ENCODE data around the gene TSFM.

The TSFM gene

GRCh38 chr12:57838594-57839302 is 56.2 kb downstream of the TSFM start:
- no peak for DNase-seq
- Histone ChIP-seq H3K4me3 (ENCODE audit: low read depth, low read length) (no peak overlapping the region), H3K27me3 (replicated peaks) (no peaks in the 10 kb centered on the region), H3K27ac (no peak overlapping the region), H3K36me3 (replicated peaks) (no peaks in the 10 kb centered on the region)
- TF ChIP-seq CTCF (IDR thresholded peaks at IDR 0.05; ENCODE audit: low read depth, low read length, missing control alignments), result no peak
- in situ Hi-C loops (cut with HindIII; ENCODE audit: low pct_ligation_motif_present, low sequenced_read_pairs), result no loop called here

GRCh38 chr12:57839996-57840395 is 57.4 kb downstream of the TSFM start:
- H3K4me3 ChIP-seq (ENCODE audit: low read depth, low read length), result no peak overlapping the region
- in situ Hi-C loops (cut with HindIII; ENCODE audit: low pct_ligation_motif_present, low sequenced_read_pairs), result no loop called here
- H3K36me3 ChIP-seq (replicated peaks), result no peaks in the 10 kb centered on the region
- no peak for DNase-seq
- H3K27ac ChIP-seq, result no peak overlapping the region
- TF ChIP-seq CTCF (IDR thresholded peaks at IDR 0.05; ENCODE audit: low read depth, low read length, missing control alignments), result no peak
- H3K27me3 ChIP-seq (replicated peaks), result no peaks in the 10 kb centered on the region

GRCh38 chr12:57840726-57841125 is 58.1 kb downstream of the TSFM start:
- in situ Hi-C loops (cut with HindIII; ENCODE audit: low pct_ligation_motif_present, low sequenced_read_pairs), result no loop called here
- no peak for TF ChIP-seq CTCF (IDR thresholded peaks at IDR 0.05; ENCODE audit: low read depth, low read length, missing control alignments)
- H3K27ac ChIP-seq, result no peak overlapping the region
- H3K27me3 ChIP-seq (replicated peaks), result no peaks in the 10 kb centered on the region
- no peak overlapping the region for H3K4me3 ChIP-seq (ENCODE audit: low read depth, low read length)
- DNase-seq, result no peak
- H3K36me3 ChIP-seq (replicated peaks), result no peaks in the 10 kb centered on the region

- DNase-seq, result no peak
- Histone ChIP-seq H3K27me3 (replicated peaks) (no peaks in the 10 kb centered on the region), H3K36me3 (replicated peaks) (no peaks in the 10 kb centered on the region), H3K4me3 (ENCODE audit: low read depth, low read length) (no peak overlapping the region), H3K27ac (no peak overlapping the region)
- in situ Hi-C loops (cut with HindIII; ENCODE audit: low pct_ligation_motif_present, low sequenced_read_pairs), result no loop called here
- TF ChIP-seq CTCF (IDR thresholded peaks at IDR 0.05; ENCODE audit: low read depth, low read length, missing control alignments), result no peak
Observed at GRCh38 chr12:57841445-57841844, 58.9 kb downstream of the TSFM start.

- in situ Hi-C loops (cut with HindIII; ENCODE audit: low pct_ligation_motif_present, low sequenced_read_pairs), result no loop called here
- no peak for TF ChIP-seq CTCF (IDR thresholded peaks at IDR 0.05; ENCODE audit: low read depth, low read length, missing control alignments)
- Histone ChIP-seq H3K4me3 (ENCODE audit: low read depth, low read length) (no peak overlapping the region), H3K27me3 (replicated peaks) (no peaks in the 10 kb centered on the region), H3K36me3 (replicated peaks) (no peaks in the 10 kb centered on the region), H3K27ac (no peak overlapping the region)
- no peak for DNase-seq
Observed at GRCh38 chr12:57842342-57843294, 60.0 kb downstream of the TSFM start.

Data from brain microvascular endothelial cell (primary cell).